Smooth muscle cell (in vitro differentiated cells): ENCODE data around the gene UBASH3B. TPM values are rescaled to one million over a fixed set of nuclear protein-coding genes. Genes with fewer than 3 reads are reported as not detected.

ENCODE experiments used
- DNase-seq: peaks from one replicate; lab custom pipeline; 2025; ENCODE audit not compliant: unreplicated experiment; lab: John Stamatoyannopoulos, UW
- H2AFZ ChIP-seq: fragments of 200-600 bp; sonication (generic); 2 replicates; pipeline ENCODE4 v1.6.0; 2016; ENCODE audit warnings: antibody characterized with exemption, low read depth, mild to moderate bottlenecking
- H3F3A ChIP-seq: fragments of 200-600 bp; sonication (generic); 2 replicates; pipeline ENCODE4 v1.6.0; 2017; ENCODE audit warnings: antibody characterized with exemption, low read depth
- H3K27ac ChIP-seq: fragments of 200-600 bp; sonication (generic); 2 replicates; pipeline ENCODE4 v1.5.1; 2016; ENCODE audit warnings: low read depth, mild to moderate bottlenecking
- H3K27me3 ChIP-seq: fragments of 200-600 bp; sonication (generic); 2 replicates; pipeline ENCODE4 v1.6.1; 2016; ENCODE audit warnings: low read depth, mild to moderate bottlenecking
- H3K36me3 ChIP-seq: fragments of 200-600 bp; sonication (generic); 2 replicates; pipeline ENCODE4 v1.5.1; 2016; ENCODE audit warnings: low read depth
- H3K4me1 ChIP-seq: fragments of 200-600 bp; sonication (generic); 2 replicates; pipeline ENCODE4 v1.5.1; 2016; ENCODE audit warnings: low read depth
- H3K4me2 ChIP-seq: fragments of 200-600 bp; sonication (generic); 2 replicates; pipeline ENCODE4 v1.6.0; 2016; ENCODE audit warnings: mild to moderate bottlenecking
- H3K4me3 ChIP-seq: fragments of 200-600 bp; sonication (generic); 2 replicates; pipeline ENCODE4 v1.5.1; 2016; ENCODE audit warnings: mild to moderate bottlenecking
- H3K79me2 ChIP-seq: fragments of 200-600 bp; sonication (generic); 2 replicates; pipeline ENCODE4 v1.6.0; 2016; ENCODE audit warnings: low read depth, mild to moderate bottlenecking
- H3K9ac ChIP-seq: fragments of 200-600 bp; sonication (generic); 2 replicates; pipeline ENCODE4 v1.6.0; 2016; ENCODE audit warnings: low read depth
- H3K9me3 ChIP-seq: fragments of 200-600 bp; sonication (generic); replicated peaks from 2 replicates; pipeline ENCODE4 v1.5.1; 2016; ENCODE audit warnings: low read depth
- H4K20me1 ChIP-seq: fragments of 200-600 bp; sonication (generic); 2 replicates; pipeline ENCODE4 v1.6.0; 2016; ENCODE audit warnings: low read depth
- WGBS: methylation state at CpG from one replicate; pipeline ENCODE4 v1.1.7; 2016; ENCODE audit warnings: low lambda C conversion rate; 5-methylcytosine and 5-hydroxymethylcytosine counted together
- polyA plus RNA-seq: library from polyadenylated mRNA; unstranded; fragments of >200 nt; fragmentation: Nextera tagmentation; extraction: Ambion mirVana; gene quantifications from 2 replicates; pipeline ENCODE4 v1.2.1, GENCODE V29; 2016
- total RNA-seq: library from RNA; depleted of rRNA; stranded (reverse); fragments of >200 nt; gene quantifications from 2 replicates; pipeline ENCODE4 v1.2.3, GENCODE V29; 2014
- TF ChIP-seq, protein P1 (sequence below): fragments of 200-600 bp; sonication (generic); IDR thresholded peaks from 2 replicates; pipeline ENCODE4 v1.5.1; 2017; ENCODE audit warnings: borderline replicate concordance, mild to moderate bottlenecking, antibody characterized with exemption; ENCODE audit not compliant: insufficient read depth, poor library complexity, severe bottlenecking

UBASH3B gene
- total and polyA plus RNA-seq, 2 experiments from 2014 or later: 15.8 to 30.5 TPM

DNA sequence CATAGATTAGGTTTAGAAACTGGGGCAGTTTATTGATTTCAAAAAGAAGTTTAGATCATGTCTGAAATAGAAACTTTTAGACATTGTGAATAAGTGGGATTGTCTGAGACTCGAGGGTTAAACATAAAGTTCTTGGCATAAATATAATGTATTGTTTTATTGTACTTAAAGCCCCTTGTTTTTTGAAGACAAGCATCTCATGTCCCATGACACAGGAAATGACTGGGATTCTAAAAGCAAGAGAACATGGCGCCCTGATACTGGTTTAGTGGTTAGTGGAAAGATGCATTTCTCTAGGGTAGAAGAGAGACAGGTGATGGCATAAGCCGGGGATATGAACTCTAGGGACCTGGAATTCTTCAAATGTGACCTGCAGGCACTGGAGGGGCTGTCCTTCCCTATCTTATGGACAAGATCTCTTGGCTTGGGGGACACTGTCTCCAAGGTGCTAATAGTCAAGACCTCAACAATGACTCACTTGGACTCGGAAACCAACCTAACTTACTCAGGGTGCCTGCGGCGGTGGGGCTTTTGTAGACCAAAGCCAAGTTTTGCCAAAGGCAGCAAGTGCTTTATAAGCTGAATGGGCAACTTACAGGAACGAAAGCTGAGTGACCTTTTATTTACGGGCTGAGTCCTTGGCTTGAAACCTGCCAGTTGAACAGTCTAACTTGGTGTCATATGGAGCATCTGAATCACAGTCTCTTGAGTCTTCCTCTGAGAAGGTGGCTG, 48.2 kb downstream of the UBASH3B start:
- Histone ChIP-seq H3K4me3 (no peak overlapping the region), H3F3A (no peaks in the 10 kb centered on the region), H2AFZ (no peak overlapping the region), H3K9me3 (no peaks in the 10 kb centered on the region), H3K9ac (no peak overlapping the region), H3K4me2 (no peak overlapping the region), H3K36me3 (no peaks in the 10 kb centered on the region), H3K27me3 (no peaks in the 10 kb centered on the region), H3K4me1 (no peaks in the 10 kb centered on the region), H3K27ac (peak overlapping the region; percentile 83), H4K20me1 (peaks cover 9% of the 10 kb centered on the region), H3K79me2 (peaks cover 28% of the 10 kb centered on the region)
- no peak for DNase-seq
- 75% methylated on average over 8 of the region's 8 CpGs for WGBS
- TF ChIP-seq, protein P1, sequence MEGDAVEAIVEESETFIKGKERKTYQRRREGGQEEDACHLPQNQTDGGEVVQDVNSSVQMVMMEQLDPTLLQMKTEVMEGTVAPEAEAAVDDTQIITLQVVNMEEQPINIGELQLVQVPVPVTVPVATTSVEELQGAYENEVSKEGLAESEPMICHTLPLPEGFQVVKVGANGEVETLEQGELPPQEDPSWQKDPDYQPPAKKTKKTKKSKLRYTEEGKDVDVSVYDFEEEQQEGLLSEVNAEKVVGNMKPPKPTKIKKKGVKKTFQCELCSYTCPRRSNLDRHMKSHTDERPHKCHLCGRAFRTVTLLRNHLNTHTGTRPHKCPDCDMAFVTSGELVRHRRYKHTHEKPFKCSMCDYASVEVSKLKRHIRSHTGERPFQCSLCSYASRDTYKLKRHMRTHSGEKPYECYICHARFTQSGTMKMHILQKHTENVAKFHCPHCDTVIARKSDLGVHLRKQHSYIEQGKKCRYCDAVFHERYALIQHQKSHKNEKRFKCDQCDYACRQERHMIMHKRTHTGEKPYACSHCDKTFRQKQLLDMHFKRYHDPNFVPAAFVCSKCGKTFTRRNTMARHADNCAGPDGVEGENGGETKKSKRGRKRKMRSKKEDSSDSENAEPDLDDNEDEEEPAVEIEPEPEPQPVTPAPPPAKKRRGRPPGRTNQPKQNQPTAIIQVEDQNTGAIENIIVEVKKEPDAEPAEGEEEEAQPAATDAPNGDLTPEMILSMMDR: no peak

DNA sequence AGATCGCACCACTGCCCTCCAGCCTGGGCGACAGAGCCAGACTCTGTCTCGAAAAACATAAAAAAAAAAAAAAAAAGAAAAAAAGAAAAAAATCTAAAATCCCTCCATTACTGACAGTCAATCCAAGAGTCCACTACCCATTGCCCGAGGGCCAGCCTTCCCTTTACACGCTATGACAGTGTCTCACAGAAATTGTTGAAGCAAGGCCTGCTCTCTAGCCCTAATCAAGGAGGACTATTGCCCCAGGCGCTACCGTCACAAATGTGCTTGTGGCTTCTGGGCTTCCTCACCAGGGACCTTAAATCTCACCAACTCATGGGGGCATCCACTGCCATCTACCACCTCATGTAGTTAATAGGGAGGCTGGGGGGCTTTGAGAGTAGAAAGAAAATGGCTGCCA, 49.9 kb downstream of the UBASH3B start:
- Histone ChIP-seq H3K27ac (peak overlapping the region; percentile 87), H3K9me3 (no peaks in the 10 kb centered on the region), H3K27me3 (no peaks in the 10 kb centered on the region), H3K36me3 (no peaks in the 10 kb centered on the region), H3K79me2 (peaks cover 20% of the 10 kb centered on the region), H3K4me2 (no peak overlapping the region), H3K4me3 (no peak overlapping the region), H3F3A (no peaks in the 10 kb centered on the region), H3K4me1 (peaks cover 9% of the 10 kb centered on the region), H4K20me1 (peaks cover 3% of the 10 kb centered on the region), H2AFZ (no peak overlapping the region), H3K9ac (no peak overlapping the region)
- DNase-seq: no peak
- WGBS: 92% methylated on average over 7 of the region's 7 CpGs
- TF ChIP-seq, protein P1: no peak

DNA sequence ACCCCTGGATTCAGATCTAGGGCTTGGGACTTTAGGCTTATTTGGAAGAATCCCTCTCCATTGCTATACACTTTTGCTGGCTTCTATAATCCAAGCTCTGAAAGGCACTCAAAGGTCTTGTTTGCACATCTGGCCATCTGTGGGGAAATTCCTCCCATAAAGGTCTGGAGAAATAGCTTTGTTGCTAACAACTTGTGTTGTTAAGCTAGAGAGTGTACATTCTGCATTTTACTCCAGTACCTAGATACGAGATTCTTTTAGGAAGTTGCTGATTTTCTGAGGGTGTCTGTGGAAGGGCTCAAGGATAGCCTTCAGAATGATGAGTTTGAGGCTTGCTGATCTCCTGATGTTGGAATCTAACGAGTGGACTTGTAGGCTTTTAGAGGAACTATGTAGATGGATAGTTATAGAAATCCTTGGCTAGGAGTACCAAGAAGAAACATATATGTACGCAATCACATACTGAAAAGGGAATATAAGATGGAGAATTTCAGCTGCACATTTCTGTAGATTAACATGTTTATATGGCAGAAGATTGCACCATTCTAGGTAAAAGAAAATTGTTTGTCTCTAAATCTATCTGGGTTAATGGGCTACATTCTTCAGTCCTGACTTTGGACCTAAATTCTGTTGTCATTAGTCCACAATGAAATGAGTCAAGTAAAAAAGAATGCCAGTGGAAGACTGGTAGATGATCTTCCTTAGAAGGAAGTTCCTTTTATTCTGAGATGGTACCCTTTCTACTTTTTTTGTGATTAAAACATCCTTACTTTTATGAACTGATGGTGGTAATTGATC, 51.0 kb downstream of the UBASH3B start:
- H4K20me1 ChIP-seq: no peaks in the 10 kb centered on the region
- H3K36me3 ChIP-seq: no peaks in the 10 kb centered on the region
- H3K4me3 ChIP-seq: no peak overlapping the region
- H3K4me2 ChIP-seq: peak overlapping the region; percentile 47
- no peak for DNase-seq
- H3K9ac ChIP-seq: peak overlapping the region; percentile 42
- no peak overlapping the region for H2AFZ ChIP-seq
- peaks cover 10% of the 10 kb centered on the region for H3K4me1 ChIP-seq
- TF ChIP-seq, protein P1: no peak
- WGBS: 68% methylated on average over 3 of the region's 3 CpGs
- no peaks in the 10 kb centered on the region for H3K27me3 ChIP-seq
- H3F3A ChIP-seq: no peaks in the 10 kb centered on the region
- H3K79me2 ChIP-seq: peaks cover 20% of the 10 kb centered on the region
- H3K27ac ChIP-seq: peak overlapping the region; percentile 87
- H3K9me3 ChIP-seq: no peaks in the 10 kb centered on the region
